HPDE6-E6E7 (cell line): ENCODE data around the gene SULT1A3.
A peak's percentile ranks its signal among the peaks of the same experiment; 100 is the strongest.
"Not testable (repeated sequence)": the region's sequence is repeated elsewhere in the genome, so short reads cannot be mapped to it uniquely, and the experiment has no call there.

Experiments
- DNase-seq: peaks from one replicate; pipeline ENCODE4 v3.0.0; 2011; ENCODE audit warnings: missing footprints; ENCODE audit errors: extremely low spot score

Gene SULT1A3

GRCh38 chr16:30186782-30187555 lies 12.1 kb upstream of the SULT1A3 start:
- DNase-seq = peak; percentile 42

GRCh38 chr16:30187556-30187865 lies 11.5 kb upstream of the SULT1A3 start:
- no peak for DNase-seq

- DNase-seq = no peak
These were observed 11.0 kb upstream of the SULT1A3 start for GRCh38 chr16:30187971-30188561.

- not testable (repeated sequence) for DNase-seq
These were observed 7.9 kb upstream of the SULT1A3 start for GRCh38 chr16:30191158-30191557.

GRCh38 chr16:30193098-30193497 lies 6.0 kb upstream of the SULT1A3 start:
- DNase-seq = not testable (repeated sequence)

GRCh38 chr16:30193615-30194014 lies 5.4 kb upstream of the SULT1A3 start, which contains the start of the genes BOLA2B and SLX1A:
TSS of gene BOLA2B (minus strand) at chr16:30193666. CDS start at chr16:30193595, 71 bp downstream.
TSS of gene SLX1A (plus strand) at chr16:30193875. CDS start at chr16:30194085, 210 bp downstream.
- not testable (repeated sequence) for DNase-seq

GRCh38 chr16:30194172-30194925 lies 4.7 kb upstream of the SULT1A3 start:
- not testable (repeated sequence) for DNase-seq

- not testable (repeated sequence) for DNase-seq
These were observed 2.1 kb upstream of the SULT1A3 start for GRCh38 chr16:30197001-30197400.

GRCh38 chr16:30199608-30200343 lies 721 bp downstream of the SULT1A3 start:
- not testable (repeated sequence) for DNase-seq

GRCh38 chr16:30205541-30206236 lies 6.6 kb downstream of the SULT1A3 start:
- not testable (repeated sequence) for DNase-seq

GRCh38 chr16:30206252-30206651 lies 7.2 kb downstream of the SULT1A3 start:
- DNase-seq = not testable (repeated sequence)

GRCh38 chr16:30207063-30207704 lies 8.1 kb downstream of the SULT1A3 start:
- DNase-seq = not testable (repeated sequence)

GRCh38 chr16:30209032-30209431 lies 10.0 kb downstream of the SULT1A3 start:
- not testable (repeated sequence) for DNase-seq

GRCh38 chr16:30211414-30211813 lies 12.4 kb downstream of the SULT1A3 start:
- DNase-seq = not testable (repeated sequence)

- DNase-seq = not testable (repeated sequence)
These were observed 18.0 kb downstream of the SULT1A3 start for GRCh38 chr16:30217082-30217481.

- DNase-seq = not testable (repeated sequence)
These were observed 49.3 kb downstream of the SULT1A3 start, which contains the start of gene NPIPB13 for GRCh38 chr16:30248379-30248778. TSS of gene NPIPB13 (minus strand) at chr16:30248479. CDS start at chr16:30245573, 2,906 bp downstream.
